Mesendoderm (in vitro differentiated cells): ENCODE data around the gene HIVEP1.

Source experiments
- DNase-seq: peaks from one replicate; pipeline ENCODE4 v3.0.0; 2013
- H2AK5ac ChIP-seq: 2 replicates; pipeline ENCODE4 v1.6.1; 2013; ENCODE audit warnings: low read length, inconsistent platforms
- H2BK120ac ChIP-seq: 2 replicates; pipeline ENCODE4 v1.6.1; 2013; ENCODE audit warnings: low read depth, mild to moderate bottlenecking, low read length, moderate library complexity, mixed read lengths
- H2BK15ac ChIP-seq: replicated peaks from 2 replicates; pipeline ENCODE4 v1.6.1; 2013; ENCODE audit warnings: low read depth, mild to moderate bottlenecking, moderate library complexity
- H2BK5ac ChIP-seq: 2 replicates; pipeline ENCODE4 v1.6.1; 2013; ENCODE audit warnings: low read length, inconsistent platforms
- H3K18ac ChIP-seq: 2 replicates; pipeline ENCODE4 v1.6.1; 2013; ENCODE audit warnings: mild to moderate bottlenecking, low read length, mixed read lengths
- H3K23ac ChIP-seq: one replicate; pipeline ENCODE4 v1.6.1; 2013; ENCODE audit warnings: low read length
- H3K27ac ChIP-seq: 2 replicates; pipeline ENCODE4 v1.5.1; 2013; ENCODE audit warnings: low read depth, mild to moderate bottlenecking, inconsistent platforms, low read length, moderate library complexity
- H3K27me3 ChIP-seq: 2 replicates; pipeline ENCODE4 v1.6.1; 2013; ENCODE audit warnings: low read length, control low read depth, mild to moderate bottlenecking, inconsistent platforms; ENCODE audit not compliant: insufficient read depth, poor library complexity
- H3K36me3 ChIP-seq: 2 replicates; pipeline ENCODE4 v1.6.1; 2013; ENCODE audit warnings: low read length, inconsistent platforms; ENCODE audit not compliant: control insufficient read depth, insufficient read depth
- H3K4ac ChIP-seq: one replicate; pipeline ENCODE4 v1.6.1; 2013; ENCODE audit warnings: low read depth, mild to moderate bottlenecking, low read length, moderate library complexity
- H3K4me1 ChIP-seq: 2 replicates; pipeline ENCODE4 v1.6.1; 2013; ENCODE audit warnings: low read depth, low read length, inconsistent platforms; ENCODE audit not compliant: control insufficient read depth
- H3K4me2 ChIP-seq: 2 replicates; pipeline ENCODE4 v1.6.1; 2013; ENCODE audit warnings: low read length
- H3K4me3 ChIP-seq: 2 replicates; pipeline ENCODE4 v1.5.1; 2013; ENCODE audit warnings: mild to moderate bottlenecking, low read length
- H3K56ac ChIP-seq: one replicate; pipeline ENCODE4 v1.6.1; 2013; ENCODE audit warnings: low read length
- H3K79me1 ChIP-seq: 2 replicates; pipeline ENCODE4 v1.6.1; 2013; ENCODE audit warnings: low read length, inconsistent platforms
- H3K79me2 ChIP-seq: 2 replicates; pipeline ENCODE4 v1.6.1; 2013; ENCODE audit warnings: mild to moderate bottlenecking, low read length; ENCODE audit not compliant: control insufficient read depth, insufficient read depth
- H3K9ac ChIP-seq: 2 replicates; pipeline ENCODE4 v1.6.1; 2013; ENCODE audit warnings: low read length, inconsistent platforms
- H4K5ac ChIP-seq: one replicate; pipeline ENCODE4 v1.6.1; 2013; ENCODE audit warnings: low read length
- H4K8ac ChIP-seq: one replicate; pipeline ENCODE4 v1.6.1; 2013; ENCODE audit warnings: low read depth, mild to moderate bottlenecking, control low read depth, low read length, moderate library complexity
- WGBS: extraction: QIAGEN DNeasy Blood & Tissue Kit; methylation state at CpG from one replicate; pipeline ENCODE4 v1.1.7; 2013; ENCODE audit warnings: low lambda C conversion rate, missing lambda C conversion rate; ENCODE audit not compliant: insufficient coverage; ENCODE audit errors: extremely low coverage; 5-methylcytosine and 5-hydroxymethylcytosine counted together

HIVEP1 gene

GRCh38 chr6:12028213-12028612, 16.1 kb downstream of the HIVEP1 start:
- Histone ChIP-seq H3K9ac (no peak overlapping the region), H3K4me1 (no peaks in the 10 kb centered on the region), H3K4ac (no peak overlapping the region), H3K79me2 (peaks cover 33% of the 10 kb centered on the region), H3K4me2 (no peak overlapping the region), H3K27ac (no peak overlapping the region), H4K5ac (no peak overlapping the region), H3K36me3 (no peaks in the 10 kb centered on the region), H2BK120ac (no peak overlapping the region), H3K4me3 (no peak overlapping the region), H3K23ac (no peak overlapping the region), H4K8ac (no peak overlapping the region), H2BK5ac (no peak overlapping the region), H3K79me1 (peaks cover 8% of the 10 kb centered on the region), H3K27me3 (no peaks in the 10 kb centered on the region), H3K56ac (no peak overlapping the region), H2AK5ac (no peak overlapping the region), H2BK15ac (no peak overlapping the region), H3K18ac (no peak overlapping the region)
- DNase-seq = no peak
- WGBS = no CpG with 5 or more reads among the region's 4 CpGs

DNA sequence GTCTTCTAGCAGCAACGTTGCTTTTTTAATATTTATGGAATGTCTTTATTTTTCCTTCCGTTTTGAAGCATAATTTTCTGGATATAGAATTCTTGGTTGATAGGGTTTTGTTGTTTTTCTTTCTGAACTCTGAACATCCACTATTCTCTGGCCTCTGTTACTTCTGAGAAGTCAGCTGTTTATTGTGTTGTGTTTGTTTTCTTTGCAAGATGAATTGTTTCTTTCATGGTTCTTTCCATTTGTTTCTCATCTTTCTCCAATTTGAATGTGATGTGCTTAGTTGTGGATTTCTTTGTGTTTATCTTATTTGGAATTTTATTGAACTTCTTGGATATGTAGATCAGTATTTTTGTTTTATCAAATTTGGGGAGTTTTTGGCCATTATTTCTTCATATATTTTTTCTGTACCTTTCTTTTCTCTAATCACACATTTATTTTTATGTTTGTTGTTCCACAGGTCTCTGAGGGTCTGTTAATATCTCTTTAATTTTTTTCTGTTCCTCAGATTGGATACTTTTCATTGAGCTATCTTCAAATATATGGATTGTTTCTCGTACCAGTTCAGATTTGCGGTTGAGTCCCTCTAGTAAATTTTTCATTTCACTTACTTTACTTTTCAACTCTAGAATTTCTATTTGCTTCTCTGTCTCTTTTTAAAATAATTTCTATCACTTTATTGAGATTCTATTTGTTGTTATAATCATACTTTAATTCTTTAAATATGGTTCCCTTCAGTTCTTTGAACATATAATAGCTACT, 18.0 kb downstream of the HIVEP1 start:
- Histone ChIP-seq H3K23ac (no peak overlapping the region), H3K56ac (no peak overlapping the region), H3K9ac (no peak overlapping the region), H3K79me2 (peaks cover 40% of the 10 kb centered on the region), H2AK5ac (no peak overlapping the region), H4K5ac (no peak overlapping the region), H3K18ac (no peak overlapping the region), H2BK15ac (no peak overlapping the region), H2BK120ac (no peak overlapping the region), H4K8ac (no peak overlapping the region), H3K4ac (no peak overlapping the region), H3K4me3 (no peak overlapping the region), H3K4me2 (no peak overlapping the region), H3K79me1 (peaks cover 17% of the 10 kb centered on the region), H3K36me3 (no peaks in the 10 kb centered on the region), H3K27me3 (no peaks in the 10 kb centered on the region), H2BK5ac (no peak overlapping the region), H3K4me1 (no peaks in the 10 kb centered on the region), H3K27ac (no peak overlapping the region)
- WGBS = no CpG with 5 or more reads among the region's 4 CpGs
- no peak for DNase-seq

DNA sequence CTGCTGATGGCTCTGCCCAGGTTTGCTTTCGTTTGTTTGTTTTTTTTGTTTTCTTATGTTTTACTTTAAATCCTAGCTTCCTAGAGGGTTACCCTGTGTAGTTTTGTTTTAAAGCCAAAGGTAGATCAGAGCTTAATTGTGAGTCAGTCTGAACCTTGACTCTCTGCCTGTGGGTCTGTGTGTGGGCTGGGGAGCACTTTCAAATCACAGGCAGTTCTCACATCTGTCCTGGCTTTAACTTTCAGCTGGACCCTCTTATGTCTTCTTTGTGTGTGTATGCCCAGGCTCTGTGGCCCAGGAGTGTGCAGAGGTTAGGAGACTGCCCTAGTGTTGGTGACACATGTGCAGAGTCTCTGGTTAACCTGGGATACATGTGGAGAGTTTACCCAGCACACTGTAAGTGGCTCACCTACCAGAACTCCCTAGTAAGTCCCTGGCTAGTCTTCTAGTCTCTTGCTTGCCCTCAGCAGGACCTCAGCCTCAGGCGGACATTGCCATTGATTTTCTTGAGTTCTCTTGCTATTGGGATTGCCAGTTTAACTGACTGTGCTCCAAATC, 19.0 kb downstream of the HIVEP1 start:
- H3K4ac ChIP-seq = no peak overlapping the region
- H3K9ac ChIP-seq = no peak overlapping the region
- H4K8ac ChIP-seq = no peak overlapping the region
- H3K4me3 ChIP-seq = no peak overlapping the region
- no peak overlapping the region for H2BK5ac ChIP-seq
- H3K79me2 ChIP-seq = peaks cover 41% of the 10 kb centered on the region
- no peak overlapping the region for H2BK120ac ChIP-seq
- H3K79me1 ChIP-seq = peaks cover 17% of the 10 kb centered on the region
- H3K27ac ChIP-seq = no peak overlapping the region
- no peak overlapping the region for H4K5ac ChIP-seq
- DNase-seq = no peak
- H3K18ac ChIP-seq = no peak overlapping the region
- H3K27me3 ChIP-seq = no peaks in the 10 kb centered on the region
- H3K4me2 ChIP-seq = no peak overlapping the region
- no peaks in the 10 kb centered on the region for H3K36me3 ChIP-seq
- no peak overlapping the region for H2BK15ac ChIP-seq
- H3K4me1 ChIP-seq = no peaks in the 10 kb centered on the region
- no peak overlapping the region for H2AK5ac ChIP-seq
- H3K23ac ChIP-seq = no peak overlapping the region
- no CpG with 5 or more reads among the region's 2 CpGs for WGBS
- H3K56ac ChIP-seq = no peak overlapping the region

DNA sequence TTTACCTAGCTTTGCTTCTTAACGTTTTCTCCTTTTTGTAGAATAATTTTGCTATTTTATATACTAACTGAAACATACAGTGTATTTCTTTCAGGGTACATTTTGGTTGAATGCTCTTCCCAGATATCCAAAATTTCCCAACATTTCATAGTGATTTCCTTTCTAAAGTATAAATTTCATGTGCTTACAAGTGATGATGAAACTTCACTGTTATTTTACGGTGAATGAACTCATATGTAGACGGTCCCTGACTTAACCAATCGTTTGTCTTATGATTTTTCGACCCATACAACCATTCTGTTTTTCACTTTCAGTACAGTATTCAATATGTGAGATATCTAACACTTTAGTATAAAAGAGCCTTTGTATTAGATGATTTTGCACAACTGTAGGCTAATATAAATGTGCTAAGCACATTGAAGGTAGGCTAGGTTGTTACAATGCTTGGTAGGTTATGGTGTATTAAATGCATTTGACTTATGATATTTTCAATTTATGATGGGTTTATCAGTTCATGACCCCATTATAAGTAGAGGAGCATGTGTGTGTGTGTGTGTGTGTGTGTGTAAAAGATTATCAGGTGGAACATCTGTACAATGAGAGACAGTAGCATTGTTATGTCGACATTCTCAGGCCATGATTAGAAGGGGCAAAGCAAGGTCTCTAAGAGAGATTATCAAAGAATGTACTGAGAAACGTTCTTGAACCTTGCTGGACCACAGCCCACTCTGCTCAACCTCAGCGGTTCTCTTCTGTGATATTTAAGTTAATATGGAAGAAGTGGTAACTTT, 20.9 kb downstream of the HIVEP1 start:
- Histone ChIP-seq H3K23ac (no peak overlapping the region), H3K4ac (no peak overlapping the region), H3K4me3 (no peak overlapping the region), H3K79me1 (peaks cover 20% of the 10 kb centered on the region), H3K4me1 (no peaks in the 10 kb centered on the region), H3K36me3 (no peaks in the 10 kb centered on the region), H3K27ac (no peak overlapping the region), H3K18ac (no peak overlapping the region), H4K8ac (no peak overlapping the region), H3K56ac (no peak overlapping the region), H2AK5ac (no peak overlapping the region), H2BK15ac (no peak overlapping the region), H3K4me2 (no peak overlapping the region), H3K9ac (no peak overlapping the region), H4K5ac (no peak overlapping the region), H3K79me2 (peaks cover 45% of the 10 kb centered on the region), H3K27me3 (no peaks in the 10 kb centered on the region), H2BK120ac (no peak overlapping the region), H2BK5ac (no peak overlapping the region)
- no peak for DNase-seq
- WGBS = no CpG with 5 or more reads among the region's 8 CpGs

DNA sequence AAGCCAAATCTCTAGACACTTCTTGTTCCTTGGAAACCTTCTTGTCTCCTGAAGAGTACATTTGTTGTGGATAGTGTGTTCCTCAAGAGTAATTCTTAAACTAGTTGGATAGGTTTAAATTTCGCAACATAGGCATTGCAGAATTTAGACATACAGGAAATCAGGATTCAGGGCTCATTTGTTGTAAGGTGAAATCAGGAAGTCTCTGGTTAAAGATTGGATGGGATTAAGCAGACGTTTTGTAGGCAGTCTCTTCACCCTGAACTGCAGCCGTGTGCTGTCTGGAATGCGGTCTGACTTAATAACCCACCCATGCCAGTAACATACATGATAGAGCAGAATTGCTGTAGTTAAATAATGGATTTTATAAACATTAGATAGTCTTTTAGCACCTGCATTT, 21.7 kb downstream of the HIVEP1 start:
- no peak overlapping the region for H3K4me3 ChIP-seq
- no peaks in the 10 kb centered on the region for H3K36me3 ChIP-seq
- no peak overlapping the region for H3K9ac ChIP-seq
- DNase-seq = no peak
- peaks cover 41% of the 10 kb centered on the region for H3K79me2 ChIP-seq
- no peaks in the 10 kb centered on the region for H3K27me3 ChIP-seq
- no peak overlapping the region for H3K56ac ChIP-seq
- H2BK15ac ChIP-seq = no peak overlapping the region
- H3K4ac ChIP-seq = no peak overlapping the region
- no peak overlapping the region for H3K23ac ChIP-seq
- no peak overlapping the region for H2AK5ac ChIP-seq
- H2BK5ac ChIP-seq = no peak overlapping the region
- no peak overlapping the region for H4K5ac ChIP-seq
- no peak overlapping the region for H3K27ac ChIP-seq
- no peak overlapping the region for H3K18ac ChIP-seq
- no peak overlapping the region for H4K8ac ChIP-seq
- H3K4me2 ChIP-seq = no peak overlapping the region
- peak overlapping the region; percentile 12 for H2BK120ac ChIP-seq
- H3K4me1 ChIP-seq = no peaks in the 10 kb centered on the region
- WGBS = no CpG with 5 or more reads among the region's 4 CpGs
- H3K79me1 ChIP-seq = peaks cover 20% of the 10 kb centered on the region
